GM12892 (cell line): ENCODE data around the gene VSX2. TPM values are rescaled to one million over a fixed set of nuclear protein-coding genes. Genes with fewer than 3 reads are reported as not detected.

Source experiments
- DNase-seq: peaks from one replicate; pipeline ENCODE4 v3.0.0; 2011; ENCODE audit not compliant: insufficient read length
- FAIRE-seq: peaks from 2 replicates; lab custom pipeline; 2011; peaks lifted over from hg19 to GRCh38; lab: Jason Lieb, UNC
- POLR2A ChIP-seq: IDR thresholded peaks from 2 replicates; pipeline ENCODE4 v1.6.1; 2011; ENCODE audit warnings: low read depth, low read length, control low read depth
- POLR2AphosphoS5 ChIP-seq: IDR thresholded peaks from 2 replicates; pipeline ENCODE4 v1.6.1; 2011; ENCODE audit warnings: low read depth, low read length, control low read depth
- TAF1 ChIP-seq: IDR thresholded peaks from 2 replicates; pipeline ENCODE4 v1.6.1; 2011; ENCODE audit warnings: low read depth, mild to moderate bottlenecking, control low read depth, low read length, borderline replicate concordance
- polyA plus RNA-seq: library from polyadenylated mRNA; unstranded; fragments of >200 nt; gene quantifications from one replicate; pipeline ENCODE4 v1.2.1, GENCODE V29; 2012; ENCODE audit warnings: missing spikeins, inconsistent platforms; ENCODE audit not compliant: missing spikeins

Gene VSX2
- polyA plus RNA-seq: 0.08 TPM

DNA sequence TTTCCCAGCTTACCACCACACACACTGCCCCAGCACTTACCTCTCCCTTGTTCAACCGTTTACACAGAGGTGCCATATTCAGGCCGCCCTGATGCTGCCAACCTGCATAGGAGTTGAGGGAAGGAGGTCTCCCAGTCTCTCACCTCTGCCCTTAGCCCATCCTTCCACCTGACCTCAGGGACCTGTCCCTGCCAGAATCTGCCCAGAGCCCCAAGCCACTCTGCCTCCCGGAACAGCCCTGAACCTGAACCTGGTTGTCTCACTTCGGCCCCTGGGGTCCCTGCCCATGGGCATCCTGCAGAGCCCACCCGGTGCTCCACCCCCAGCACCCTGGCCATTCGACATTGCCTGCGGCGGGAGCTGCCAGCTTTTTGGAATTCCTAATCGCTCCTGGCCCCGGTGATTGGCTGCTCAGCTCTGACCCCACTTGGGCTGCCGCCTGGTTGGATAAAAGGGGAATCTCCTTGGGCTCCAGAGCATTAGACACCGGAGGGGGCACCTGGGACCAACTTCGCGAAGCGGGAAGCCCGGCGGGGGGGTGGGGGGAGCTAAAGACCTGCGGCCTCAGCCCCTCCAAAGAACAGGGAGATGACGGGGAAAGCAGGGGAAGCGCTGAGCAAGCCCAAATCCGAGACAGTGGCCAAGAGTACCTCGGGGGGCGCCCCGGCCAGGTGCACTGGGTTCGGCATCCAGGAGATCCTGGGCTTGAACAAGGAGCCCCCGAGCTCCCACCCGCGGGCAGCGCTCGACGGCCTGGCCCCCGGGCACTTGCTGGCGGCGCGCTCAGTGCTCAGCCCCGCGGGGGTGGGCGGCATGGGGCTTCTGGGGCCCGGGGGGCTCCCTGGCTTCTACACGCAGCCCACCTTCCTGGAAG, at the start of gene VSX2:
Gene VSX2 (plus strand): TSS at position 476 of the 874 bp plus-strand sequence. CDS start 113 bp downstream, at position 589.
- DNase-seq (no peak), FAIRE-seq (no peak)
- TF ChIP-seq POLR2A (no peak), POLR2AphosphoS5 (no peak), TAF1 (no peak)

DNA sequence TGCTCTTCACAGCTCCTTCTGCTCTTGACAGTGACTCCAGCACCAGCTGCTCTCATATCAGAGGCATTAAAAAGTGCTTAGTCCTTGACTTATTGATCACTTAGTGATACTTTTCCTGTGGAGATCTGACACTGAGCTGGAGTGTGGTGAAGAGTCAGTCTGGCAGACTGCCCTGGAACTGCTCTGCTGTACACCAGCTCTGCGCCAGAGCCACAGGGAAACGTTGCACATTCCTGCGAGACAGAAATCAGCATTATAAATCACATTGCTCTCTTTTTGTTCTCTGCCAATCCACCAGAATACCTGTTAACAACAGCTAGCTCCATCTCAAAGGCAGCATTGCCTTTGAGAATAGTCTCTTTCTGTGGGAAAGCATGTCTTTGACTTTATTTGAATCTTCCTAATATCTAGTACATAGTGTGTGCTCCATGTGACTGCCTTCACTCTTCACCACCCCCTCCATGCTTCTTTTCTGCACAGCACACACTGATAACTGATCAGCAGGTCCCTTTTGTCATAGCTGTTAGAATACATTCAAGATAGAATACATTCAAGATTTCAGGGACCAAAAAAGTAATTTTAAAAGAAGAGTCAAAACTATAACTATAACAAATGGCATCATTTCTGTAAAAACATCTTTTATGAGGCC, 48.2 kb upstream of the VSX2 start:
- FAIRE-seq (no peak), DNase-seq (no peak)
- no peak for TF ChIP-seq TAF1
- TF ChIP-seq POLR2A: no peak
- TF ChIP-seq POLR2AphosphoS5: no peak

DNA sequence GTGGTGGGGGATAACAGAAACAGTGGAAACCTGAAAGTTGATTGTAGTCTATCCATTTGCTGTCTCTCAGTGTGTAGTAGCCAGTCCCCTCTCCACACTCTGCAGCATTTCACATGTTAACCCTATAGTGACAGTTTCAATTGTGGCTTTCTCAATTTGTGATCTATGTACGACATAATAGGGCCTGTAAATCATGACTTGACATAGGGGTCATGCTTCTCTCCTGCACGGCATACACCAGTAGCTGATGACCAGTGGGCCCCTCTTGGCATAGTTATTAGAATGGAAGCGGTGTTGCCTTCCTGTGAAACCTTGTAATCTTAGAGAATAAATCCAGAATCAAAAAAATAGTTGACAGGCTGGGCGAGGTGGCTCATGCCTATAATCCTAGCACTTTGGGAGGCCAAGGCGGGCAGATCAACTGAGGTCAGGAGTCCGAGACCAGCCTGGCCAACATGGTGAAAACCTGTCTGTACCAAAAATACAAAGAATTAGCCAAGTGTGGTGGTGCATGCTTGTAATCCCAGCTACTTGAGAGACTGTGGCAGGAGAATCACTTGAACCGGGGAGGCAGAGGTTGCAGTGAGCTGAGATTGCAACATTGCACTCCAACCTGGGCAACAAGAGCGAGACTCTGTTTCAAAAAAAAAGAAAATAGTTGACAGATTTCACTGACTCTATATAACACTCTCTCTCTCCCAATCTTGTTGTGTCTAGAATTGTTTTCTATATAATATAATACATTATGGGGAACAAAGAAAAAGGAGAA, 44.6 kb upstream of the VSX2 start:
- DNase-seq: no peak
- TF ChIP-seq POLR2A (no peak), TAF1 (no peak), POLR2AphosphoS5 (no peak)
- no peak for FAIRE-seq

GRCh38 chr14:74195623-74196022, 43.6 kb upstream of the VSX2 start:
- no peak for FAIRE-seq

DNA sequence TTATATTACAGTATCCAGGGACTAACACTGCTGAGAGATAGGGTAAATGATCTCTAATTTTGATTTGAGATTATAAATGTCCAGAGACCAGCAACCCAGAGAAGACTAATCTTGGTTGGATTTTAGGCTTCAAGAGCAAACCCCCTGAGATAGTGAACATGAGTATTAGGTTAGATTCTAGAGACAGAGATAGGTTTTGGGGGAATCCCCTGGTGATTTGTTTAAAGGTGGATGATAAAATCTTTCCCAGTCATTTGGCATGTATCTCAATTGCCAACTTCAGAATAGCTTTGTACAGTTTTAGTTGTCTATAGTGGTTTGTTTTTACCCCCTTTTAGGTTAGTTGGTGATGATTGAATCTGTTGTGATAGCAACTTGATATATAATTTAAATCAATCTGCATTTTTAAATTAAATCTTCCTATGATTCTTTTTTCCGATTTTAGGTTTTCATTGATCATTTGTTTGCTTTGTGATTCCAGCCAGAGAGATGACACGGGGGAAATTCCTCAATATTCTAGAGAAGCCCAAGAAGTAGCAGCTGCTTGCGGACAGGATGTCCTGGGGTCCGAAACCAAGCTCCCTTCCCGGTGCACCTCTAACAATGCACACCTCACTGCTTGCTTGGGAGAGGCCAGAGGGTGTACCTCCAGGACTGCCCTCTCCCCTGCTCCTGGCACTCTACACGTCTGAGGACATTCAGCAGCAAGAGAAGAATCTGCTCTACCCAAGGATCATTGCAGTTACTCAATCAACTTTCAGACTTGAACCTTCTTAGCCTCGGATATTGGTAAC, 40.6 kb upstream of the VSX2 start:
- FAIRE-seq (no peak), DNase-seq (no peak)
- TF ChIP-seq TAF1 (no peak), POLR2AphosphoS5 (no peak), POLR2A (no peak)

More at GRCh38 chr14:74195623-74196022, 43.6 kb upstream of the VSX2 start:
- DNase-seq: no peak
- TF ChIP-seq TAF1 (no peak), POLR2AphosphoS5 (no peak), POLR2A (no peak)

DNA sequence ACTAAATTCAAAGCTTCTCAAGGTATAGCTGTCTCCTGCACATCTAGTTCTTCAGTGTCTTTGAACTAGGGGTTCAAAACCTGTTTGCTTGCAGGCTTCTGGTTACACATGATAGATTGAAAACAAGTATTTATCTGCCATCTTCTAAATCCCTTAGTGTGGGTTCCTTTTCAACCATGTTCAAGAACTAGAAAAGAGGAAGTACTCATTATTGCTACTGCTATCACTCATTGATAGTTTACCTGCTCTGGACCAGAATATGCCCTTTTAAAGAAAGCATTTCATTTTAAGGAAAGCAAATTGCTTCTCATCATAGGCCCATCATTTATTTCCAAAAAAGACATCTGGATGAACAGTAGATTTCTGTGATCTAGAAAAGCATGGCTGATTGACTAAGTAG, 37.1 kb upstream of the VSX2 start:
- DNase-seq: no peak
- FAIRE-seq: no peak
- TF ChIP-seq POLR2AphosphoS5: no peak
- no peak for TF ChIP-seq POLR2A
- no peak for TF ChIP-seq TAF1

GRCh38 chr14:74203639-74204038, 35.6 kb upstream of the VSX2 start:
- no peak for DNase-seq
- FAIRE-seq: no peak
- no peak for TF ChIP-seq TAF1
- no peak for TF ChIP-seq POLR2AphosphoS5
- no peak for TF ChIP-seq POLR2A

DNA sequence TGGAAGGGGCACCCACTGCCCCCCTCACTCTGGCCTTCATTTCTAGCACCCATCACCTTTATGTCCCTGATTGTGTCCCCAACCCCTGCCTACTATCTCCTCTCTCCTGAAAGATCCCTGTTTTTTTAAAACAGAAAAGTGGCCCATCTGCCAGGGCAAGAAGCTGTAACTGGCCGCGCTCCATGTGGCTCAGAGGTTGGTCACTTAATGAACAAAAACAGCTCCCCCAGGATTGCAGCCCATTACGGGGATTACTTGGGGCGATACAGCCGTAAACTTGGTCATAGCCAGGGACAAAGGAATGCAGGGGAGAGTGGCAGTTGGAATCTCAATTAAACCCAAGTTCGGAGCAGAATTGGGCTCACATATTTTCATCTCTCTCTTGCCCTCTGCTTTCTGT, 34.8 kb upstream of the VSX2 start:
- DNase-seq (no peak), FAIRE-seq (no peak)
- TF ChIP-seq POLR2A (no peak), TAF1 (no peak), POLR2AphosphoS5 (no peak)

DNA sequence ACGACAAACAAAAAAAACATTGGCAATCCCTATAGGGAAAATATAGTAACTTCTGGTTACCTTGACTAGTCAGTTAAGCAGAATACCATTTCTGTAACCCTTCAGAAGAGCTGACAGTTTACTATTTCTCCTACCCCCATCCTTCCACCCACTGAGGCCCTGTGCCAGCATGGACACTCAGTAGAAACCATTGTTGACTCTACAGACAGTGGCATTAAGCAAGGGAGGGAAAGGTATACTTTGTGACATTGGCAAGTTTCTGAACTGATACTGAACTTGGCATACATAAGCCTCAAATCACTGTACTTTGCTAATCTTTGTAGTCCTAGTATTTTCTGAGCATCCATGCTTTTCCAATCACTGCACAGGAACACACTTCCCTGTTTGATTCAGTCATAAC, 33.4 kb upstream of the VSX2 start:
- DNase-seq (no peak), FAIRE-seq (no peak)
- TF ChIP-seq TAF1 (no peak), POLR2A (no peak), POLR2AphosphoS5 (no peak)

- DNase-seq: no peak
- TF ChIP-seq POLR2AphosphoS5: no peak
- no peak for FAIRE-seq
Measured at GRCh38 chr14:74207943-74208342, 31.3 kb upstream of the VSX2 start.

DNA sequence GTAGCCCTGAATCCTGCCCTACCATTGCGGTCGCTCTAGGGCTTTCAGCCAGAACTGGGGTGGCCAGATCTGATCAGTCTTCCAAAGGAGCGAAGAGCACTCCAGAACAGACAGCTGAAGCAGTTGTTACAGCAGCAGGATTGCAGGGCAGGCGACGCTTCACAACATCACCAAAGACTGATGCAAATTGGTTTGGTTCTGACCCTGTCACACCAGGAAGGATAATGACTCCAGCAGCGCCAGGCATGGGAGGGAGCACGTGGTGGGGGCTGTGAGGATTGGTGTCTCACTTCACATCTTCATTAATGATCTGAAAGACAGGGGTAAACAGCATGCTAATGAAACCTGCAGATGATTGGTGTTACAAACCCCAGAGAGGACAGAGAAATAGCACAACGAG, 30.6 kb upstream of the VSX2 start:
- FAIRE-seq (no peak), DNase-seq (no peak)
- TF ChIP-seq POLR2A (no peak), TAF1 (no peak), POLR2AphosphoS5 (no peak)
